GM12801 (cell line): ENCODE measurements around the gene OR2Y1.

Experiments
- CTCF ChIP-seq: IDR thresholded peaks from one replicate; pipeline ENCODE4 v1.5.1; 2011; ENCODE audit warnings: control low read depth; ENCODE audit not compliant: insufficient read length; ENCODE audit errors: extremely low read depth

Gene OR2Y1

GRCh38 chr5:180769821-180770220 lies 30.0 kb upstream of the OR2Y1 start:
- TF ChIP-seq CTCF: no peak

- TF ChIP-seq CTCF: no peak
These were observed 15.7 kb upstream of the OR2Y1 start for GRCh38 chr5:180755601-180756000.

GRCh38 chr5:180744253-180744652 lies 4.4 kb upstream of the OR2Y1 start:
- TF ChIP-seq CTCF: no peak

- no peak for TF ChIP-seq CTCF
These were observed 2.9 kb upstream of the OR2Y1 start for GRCh38 chr5:180742727-180743126.

GRCh38 chr5:180739271-180739670 lies 587 bp downstream of the OR2Y1 start:
- TF ChIP-seq CTCF: no peak

- TF ChIP-seq CTCF: no peak
These were observed 3.3 kb downstream of the OR2Y1 start for GRCh38 chr5:180736536-180736935.

- no peak for TF ChIP-seq CTCF
These were observed 14.9 kb downstream of the OR2Y1 start for GRCh38 chr5:180724944-180725343.

- TF ChIP-seq CTCF: no peak
These were observed 15.9 kb downstream of the OR2Y1 start for GRCh38 chr5:180723936-180724335.
